GM11168 (cell line): ENCODE data around the gene PRPF19.

Source experiments
- in situ Hi-C: fragments of 300-500 bp; cut with MboI; formaldehyde crosslinking; loops from one replicate; pipeline ENCODE4 v1.12.0; 2022; ENCODE audit warnings: low sequenced_read_pairs; ENCODE audit not compliant: unreplicated experiment

PRPF19 gene

GRCh38 chr11:60866911-60867870, 39.2 kb downstream of the PRPF19 start, which contains the start of gene ZP1:
Gene ZP1, plus strand, starts transcription at chr11:60867542. Its CDS starts 20 bp downstream, at chr11:60867562.
- in situ Hi-C loops = no loop called here

GRCh38 chr11:60864856-60865513, 41.4 kb downstream of the PRPF19 start:
- in situ Hi-C loops = no loop called here

- in situ Hi-C loops = no loop called here
Observed at GRCh38 chr11:60863550-60864521, 42.5 kb downstream of the PRPF19 start.

- in situ Hi-C loops = no loop called here
Observed at GRCh38 chr11:60862171-60862570, 44.2 kb downstream of the PRPF19 start.

GRCh38 chr11:60860943-60861342, 45.4 kb downstream of the PRPF19 start:
- in situ Hi-C loops = no loop called here

GRCh38 chr11:60859616-60860250, 46.7 kb downstream of the PRPF19 start:
- in situ Hi-C loops = no loop called here

GRCh38 chr11:60858731-60859464, 47.5 kb downstream of the PRPF19 start:
- in situ Hi-C loops = no loop called here

GRCh38 chr11:60858236-60858635, 48.1 kb downstream of the PRPF19 start:
- in situ Hi-C loops = no loop called here

- in situ Hi-C loops = no loop called here
Observed at GRCh38 chr11:60857378-60858232, 48.8 kb downstream of the PRPF19 start.

- in situ Hi-C loops = no loop called here
Observed at GRCh38 chr11:60855726-60856633, 50.4 kb downstream of the PRPF19 start, which contains the start of gene PTGDR2. Gene PTGDR2, minus strand, starts transcription at chr11:60855950. Its CDS starts 2,228 bp downstream, at chr11:60853722.

GRCh38 chr11:60854847-60855725, 51.3 kb downstream of the PRPF19 start:
- in situ Hi-C loops = no loop called here

GRCh38 chr11:60854140-60854846, 52.1 kb downstream of the PRPF19 start:
- in situ Hi-C loops = no loop called here

- in situ Hi-C loops = no loop called here
Observed at GRCh38 chr11:60852982-60853950, 53.1 kb downstream of the PRPF19 start.
